Measurements from ENCODE around the gene ATP6AP1.

DNA sequence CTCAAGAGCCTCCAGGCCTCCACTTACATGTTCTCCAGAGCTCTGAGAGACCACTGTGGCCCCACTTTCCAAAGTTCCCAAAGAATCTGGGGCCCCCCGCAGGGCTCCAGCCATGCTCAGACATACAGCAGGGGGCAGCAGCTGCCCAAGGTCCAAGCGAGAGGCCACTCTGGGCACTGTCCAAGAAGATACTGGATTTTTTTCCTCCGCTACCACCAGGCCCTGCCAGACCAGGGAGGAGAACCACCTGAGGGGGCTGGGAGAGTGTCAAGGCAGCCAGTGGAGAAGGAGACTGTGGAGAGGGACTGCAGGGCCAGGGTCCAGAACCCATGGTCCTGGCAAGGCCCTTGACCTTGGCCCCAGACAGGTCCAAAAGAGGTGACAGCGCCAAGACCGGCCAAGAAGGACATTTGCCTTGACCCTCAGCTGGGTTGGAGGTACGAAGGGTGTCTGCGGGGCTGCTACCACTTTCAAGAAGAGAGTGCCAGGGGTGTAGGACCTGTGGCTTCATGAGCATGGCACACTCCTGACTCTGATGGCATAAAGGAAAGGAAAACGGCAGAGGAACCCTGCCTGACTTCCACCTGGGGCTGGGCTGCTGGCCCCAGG, 44.1 kb upstream of the ATP6AP1 start:
- TF ChIP-seq, protein P1, sequence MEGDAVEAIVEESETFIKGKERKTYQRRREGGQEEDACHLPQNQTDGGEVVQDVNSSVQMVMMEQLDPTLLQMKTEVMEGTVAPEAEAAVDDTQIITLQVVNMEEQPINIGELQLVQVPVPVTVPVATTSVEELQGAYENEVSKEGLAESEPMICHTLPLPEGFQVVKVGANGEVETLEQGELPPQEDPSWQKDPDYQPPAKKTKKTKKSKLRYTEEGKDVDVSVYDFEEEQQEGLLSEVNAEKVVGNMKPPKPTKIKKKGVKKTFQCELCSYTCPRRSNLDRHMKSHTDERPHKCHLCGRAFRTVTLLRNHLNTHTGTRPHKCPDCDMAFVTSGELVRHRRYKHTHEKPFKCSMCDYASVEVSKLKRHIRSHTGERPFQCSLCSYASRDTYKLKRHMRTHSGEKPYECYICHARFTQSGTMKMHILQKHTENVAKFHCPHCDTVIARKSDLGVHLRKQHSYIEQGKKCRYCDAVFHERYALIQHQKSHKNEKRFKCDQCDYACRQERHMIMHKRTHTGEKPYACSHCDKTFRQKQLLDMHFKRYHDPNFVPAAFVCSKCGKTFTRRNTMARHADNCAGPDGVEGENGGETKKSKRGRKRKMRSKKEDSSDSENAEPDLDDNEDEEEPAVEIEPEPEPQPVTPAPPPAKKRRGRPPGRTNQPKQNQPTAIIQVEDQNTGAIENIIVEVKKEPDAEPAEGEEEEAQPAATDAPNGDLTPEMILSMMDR (IDR thresholded peaks at IDR 0.05) = peak in 11 of 12 donors; percentile 4 to 58 (median 38)
- TF ChIP-seq POLR2A (IDR thresholded peaks at IDR 0.05) = no peak

Data from heart left ventricle (tissue), 13 donors.